HG03571 (cell line): ENCODE measurements around the gene TRMO.
"Not testable (repeated sequence)": the region's sequence is repeated elsewhere in the genome, so short reads cannot be mapped to it uniquely, and the experiment has no call there.

Experiments used
- ATAC-seq: cut with Tn5 transposase; IDR thresholded peaks from one replicate; pipeline ENCODE4 v1.9.1; 2021; ENCODE audit not compliant: unreplicated experiment

The TRMO gene

DNA sequence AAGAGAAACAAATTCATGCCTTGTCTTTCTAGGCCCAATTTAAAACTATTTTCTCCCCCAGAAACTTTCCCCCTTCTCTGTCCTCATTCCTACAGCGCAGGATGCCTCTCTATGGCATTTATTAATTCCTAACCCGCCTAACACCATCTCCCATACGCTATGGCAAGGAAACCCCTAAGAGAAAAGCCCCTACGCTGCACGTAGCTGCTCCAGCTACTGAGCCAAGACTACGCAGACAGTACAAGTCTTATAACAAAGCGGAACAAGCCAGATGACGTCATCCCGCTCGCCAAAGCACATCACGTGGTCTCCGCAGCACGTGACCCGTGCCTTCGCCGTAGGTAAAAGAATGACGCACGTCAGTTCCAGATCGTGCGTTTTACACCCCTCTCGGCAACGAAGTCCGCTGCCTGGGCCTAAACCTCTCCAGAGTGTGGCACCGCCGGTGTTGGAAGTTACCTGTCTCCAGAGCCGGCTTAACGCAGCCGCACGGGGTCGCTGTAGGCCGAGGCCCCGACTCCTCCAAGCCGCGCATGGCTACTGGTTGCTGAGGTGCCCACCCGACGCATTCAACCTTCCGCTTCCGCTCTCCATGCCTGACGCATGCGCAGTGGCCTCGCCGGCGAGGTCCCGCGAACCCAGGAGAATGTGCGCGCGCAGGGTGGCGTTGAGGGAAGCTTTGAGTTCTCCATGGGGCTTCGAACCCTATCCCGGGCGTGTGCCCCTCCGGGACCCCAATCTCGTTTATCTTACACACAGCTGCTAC is at the start of gene TRMO:
TRMO (minus strand) TSS at position 542 of the 766 bp plus-strand sequence; CDS start at position 535, 7 bp downstream.
- ATAC-seq = peak; percentile 83

- no peak for ATAC-seq
These were observed 47.9 kb upstream of the TRMO start for GRCh38 chr9:97970165-97970564.

DNA sequence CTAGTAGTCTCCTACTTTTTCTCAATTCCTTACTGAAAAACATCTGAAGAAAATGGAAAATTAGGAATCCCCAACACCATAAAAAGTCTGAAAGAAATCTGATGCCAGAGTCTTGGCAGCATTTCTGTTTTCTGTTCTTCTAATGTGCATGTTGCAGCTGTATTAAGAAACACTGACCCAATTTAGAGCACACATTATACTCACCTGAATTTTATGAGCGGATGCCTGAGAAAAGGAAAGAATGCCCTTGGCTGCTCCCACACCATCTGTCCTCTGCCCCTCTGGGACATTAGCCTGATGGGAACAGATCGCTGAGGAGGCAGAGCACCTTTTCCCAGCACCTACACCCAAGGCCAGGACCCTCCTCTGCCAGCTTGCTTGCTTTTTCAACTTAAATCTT is 46.7 kb upstream of the TRMO start:
- ATAC-seq = no peak

GRCh38 chr9:97966493-97966892 is 44.2 kb upstream of the TRMO start:
- ATAC-seq = no peak

- no peak for ATAC-seq
These were observed 42.6 kb upstream of the TRMO start for GRCh38 chr9:97964901-97965300.

GRCh38 chr9:97963232-97963631 is 40.9 kb upstream of the TRMO start:
- no peak for ATAC-seq

DNA sequence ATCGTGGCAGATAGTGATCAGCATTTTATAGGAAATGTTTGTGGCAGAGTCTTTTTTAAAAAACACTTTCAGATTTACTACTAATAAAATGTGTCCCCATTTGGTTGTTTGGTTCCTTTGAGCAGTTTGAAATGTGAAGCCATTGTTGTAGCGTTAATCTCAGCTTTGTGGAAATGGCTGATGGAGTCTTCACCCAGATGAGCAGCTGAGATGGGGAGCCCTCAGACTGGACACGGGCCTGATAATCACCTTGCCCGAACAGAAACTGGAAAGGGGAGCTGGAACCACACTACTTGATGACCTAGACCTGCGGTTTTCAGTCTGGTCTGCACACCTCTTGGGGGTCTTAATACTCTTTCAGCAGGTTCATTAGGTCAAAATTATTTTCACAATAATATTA is 40.3 kb upstream of the TRMO start:
- no peak for ATAC-seq

DNA sequence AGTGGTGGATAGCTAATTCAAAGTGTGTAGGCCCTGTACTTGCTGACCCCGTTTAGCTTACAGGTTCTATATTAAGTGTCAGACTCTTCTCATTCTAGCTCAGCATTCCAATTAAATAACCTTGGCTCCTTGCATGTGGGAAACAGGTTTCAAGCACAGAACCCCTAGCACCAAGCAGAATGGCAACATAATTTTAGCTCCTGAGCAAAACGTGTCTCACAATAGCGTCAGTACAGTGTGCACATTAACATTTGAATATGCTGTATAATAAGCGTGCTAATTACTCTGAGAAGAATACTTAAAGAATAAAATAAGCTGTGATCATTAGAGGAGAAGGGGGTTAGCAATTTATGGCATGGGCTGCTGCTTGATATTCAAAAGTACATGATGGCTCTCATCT is 39.8 kb upstream of the TRMO start:
- ATAC-seq = no peak

- ATAC-seq = no peak
These were observed 39.1 kb upstream of the TRMO start for GRCh38 chr9:97961361-97961760.

GRCh38 chr9:97960678-97961328 is 38.5 kb upstream of the TRMO start:
- not testable (repeated sequence) for ATAC-seq

DNA sequence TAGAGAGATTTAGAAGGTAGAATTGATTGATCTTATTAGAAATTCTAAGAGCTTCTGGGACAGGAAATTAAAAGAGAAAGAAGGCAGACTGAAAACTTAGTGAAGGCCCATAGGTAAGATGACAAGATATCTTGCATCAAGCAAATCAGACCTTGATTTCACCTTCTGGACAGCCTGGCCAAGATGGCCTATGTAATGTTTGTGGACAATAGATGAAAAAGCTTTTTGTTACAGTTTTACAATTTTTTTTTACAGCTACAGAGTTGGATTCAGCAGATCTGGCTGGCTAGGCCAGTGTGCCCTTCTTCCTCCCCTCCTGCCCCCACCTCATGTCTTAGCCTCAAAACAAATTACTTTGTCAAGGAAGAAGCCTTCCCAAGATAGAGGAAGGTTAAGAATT is 37.3 kb upstream of the TRMO start:
- no peak for ATAC-seq

- ATAC-seq = no peak
These were observed 36.7 kb upstream of the TRMO start for GRCh38 chr9:97958812-97959511.

GRCh38 chr9:97956331-97956730 is 34.0 kb upstream of the TRMO start:
- ATAC-seq = no peak

DNA sequence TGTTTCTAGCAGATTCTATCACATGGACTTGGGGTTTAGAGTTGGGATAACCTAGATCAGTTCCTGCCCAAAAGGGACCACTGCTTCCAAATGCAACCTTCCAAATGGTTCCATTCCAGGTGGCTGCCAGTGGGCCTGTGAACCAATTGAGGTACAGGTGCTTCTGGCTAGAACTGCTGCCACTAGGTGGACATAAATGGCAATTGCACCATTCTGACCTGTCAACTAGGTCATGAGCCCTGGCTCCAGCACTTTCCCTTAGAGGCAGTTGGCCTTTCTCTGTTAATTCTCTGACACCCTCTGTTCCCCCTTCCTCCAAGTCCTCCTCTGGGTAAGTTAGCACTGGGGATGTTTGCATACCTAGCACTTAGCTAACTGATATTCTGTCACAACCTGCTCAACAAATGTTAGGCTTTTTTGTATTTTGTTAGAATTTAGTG is 32.3 kb upstream of the TRMO start:
- peak; percentile 64 for ATAC-seq

GRCh38 chr9:97950873-97951272 is 28.6 kb upstream of the TRMO start:
- not testable (repeated sequence) for ATAC-seq

DNA sequence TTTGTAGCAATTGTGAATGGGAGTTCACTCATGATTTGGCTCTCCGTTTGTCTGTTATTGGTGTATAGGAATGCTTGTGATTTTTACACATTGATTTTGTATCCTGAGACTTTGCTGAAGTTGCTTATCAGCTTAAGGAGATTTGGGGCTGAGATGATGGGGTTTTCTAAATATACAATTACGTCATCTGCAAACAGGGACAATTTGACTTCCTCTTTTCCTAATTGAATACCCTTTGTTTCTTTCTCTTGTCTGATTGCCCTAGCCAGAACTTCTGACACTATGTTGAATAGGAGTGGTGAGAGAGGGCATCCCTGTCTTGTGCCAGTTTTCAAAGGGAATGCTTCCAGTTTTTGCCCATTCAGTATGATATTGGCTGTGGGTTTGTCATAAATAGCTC is 24.8 kb upstream of the TRMO start:
- not testable (repeated sequence) for ATAC-seq

- ATAC-seq = not testable (repeated sequence)
These were observed 23.2 kb upstream of the TRMO start for GRCh38 chr9:97945470-97945869.

- ATAC-seq = no peak
These were observed 22.3 kb upstream of the TRMO start for GRCh38 chr9:97944612-97945011.

GRCh38 chr9:97943308-97943855 is 21.1 kb upstream of the TRMO start:
- no peak for ATAC-seq

- ATAC-seq = no peak
These were observed 19.0 kb upstream of the TRMO start for GRCh38 chr9:97941323-97941722.

DNA sequence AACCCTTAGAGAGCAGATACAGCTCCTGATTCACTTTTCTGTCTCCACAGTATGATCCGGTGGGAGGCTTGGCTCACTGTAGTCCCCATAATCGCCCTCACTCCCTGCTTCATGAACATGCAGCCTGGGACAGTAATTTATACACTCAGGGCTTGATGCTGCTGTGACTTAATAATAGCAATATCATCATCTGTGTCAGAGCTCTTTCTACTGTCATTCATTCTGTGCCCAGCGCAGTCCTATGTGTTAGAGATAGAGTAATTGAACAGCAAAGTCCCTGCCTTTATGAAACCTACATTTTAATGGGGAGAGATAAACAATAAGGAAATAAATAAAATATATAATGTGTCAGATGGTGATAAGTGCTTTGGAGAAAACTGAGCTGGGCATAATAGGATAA is 18.4 kb upstream of the TRMO start:
- no peak for ATAC-seq

GRCh38 chr9:97940233-97940632 is 17.9 kb upstream of the TRMO start:
- ATAC-seq = no peak
